Measurements from ENCODE around the gene TRERF1.
A peak's percentile ranks its signal among the peaks of the same experiment; 100 is the strongest.
"Not testable (repeated sequence)": the region's sequence is repeated elsewhere in the genome, so short reads cannot be mapped to it uniquely, and the experiment has no call there.

Gene TRERF1

DNA sequence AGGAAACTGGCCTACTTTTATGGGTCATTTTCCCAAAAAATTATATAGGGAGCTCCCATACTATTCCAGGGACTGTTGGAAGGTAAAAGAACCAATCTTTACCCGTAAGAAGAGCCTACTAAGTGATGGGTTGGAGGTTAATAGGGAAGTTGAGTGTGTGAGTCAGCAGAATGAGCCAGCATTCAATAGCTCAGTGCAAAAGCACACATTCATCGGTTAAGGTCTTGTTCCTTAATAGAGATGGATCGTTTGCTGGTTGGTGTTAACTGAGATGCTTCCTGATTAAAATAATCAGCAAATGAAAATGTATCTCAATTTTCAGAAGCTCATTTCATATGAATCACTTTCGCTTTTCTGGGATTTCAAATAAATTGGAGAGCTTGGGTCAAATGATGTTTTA is 118.8 kb downstream of the TRERF1 start:
- DNase-seq: peak; percentile 55

DNA sequence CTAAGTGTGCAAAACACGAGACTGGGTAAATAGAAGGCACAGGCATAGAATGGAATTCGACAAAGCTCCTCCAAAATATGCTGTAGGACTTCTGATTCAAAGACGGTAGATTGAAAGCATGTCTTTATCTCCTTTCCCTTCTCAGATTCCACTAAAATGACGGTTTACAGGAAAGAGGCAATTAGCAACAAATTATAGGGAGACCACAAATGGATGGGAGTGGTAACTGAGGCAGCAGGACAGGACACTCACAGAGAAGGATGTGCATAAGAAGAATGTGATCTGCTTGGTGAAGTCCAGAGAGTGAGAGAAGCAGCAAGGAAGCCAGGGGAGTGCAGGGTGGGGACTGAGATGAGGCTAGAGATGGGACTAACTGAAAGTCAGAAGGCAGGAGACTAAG is 120.7 kb downstream of the TRERF1 start:
- DNase-seq: no peak

DNA sequence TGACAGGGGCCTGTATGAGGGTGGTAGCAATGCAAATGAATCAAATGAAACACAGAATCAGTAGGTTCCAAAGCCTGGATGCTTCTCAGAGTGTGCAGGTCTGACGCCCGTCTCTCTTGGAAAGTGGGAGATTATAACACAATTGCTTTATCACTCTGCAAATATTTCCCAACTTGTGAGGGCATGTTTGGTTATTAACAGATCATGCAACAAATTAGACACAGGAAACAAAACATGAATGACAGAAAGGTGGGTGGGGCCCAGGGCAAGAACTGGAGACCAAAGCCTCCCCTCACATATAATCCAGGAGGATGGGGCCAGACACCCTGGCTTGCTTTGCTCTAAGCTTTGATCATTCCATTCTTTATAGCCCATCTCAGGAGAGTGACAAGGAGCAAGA is 125.5 kb downstream of the TRERF1 start:
- DNase-seq: no peak

DNA sequence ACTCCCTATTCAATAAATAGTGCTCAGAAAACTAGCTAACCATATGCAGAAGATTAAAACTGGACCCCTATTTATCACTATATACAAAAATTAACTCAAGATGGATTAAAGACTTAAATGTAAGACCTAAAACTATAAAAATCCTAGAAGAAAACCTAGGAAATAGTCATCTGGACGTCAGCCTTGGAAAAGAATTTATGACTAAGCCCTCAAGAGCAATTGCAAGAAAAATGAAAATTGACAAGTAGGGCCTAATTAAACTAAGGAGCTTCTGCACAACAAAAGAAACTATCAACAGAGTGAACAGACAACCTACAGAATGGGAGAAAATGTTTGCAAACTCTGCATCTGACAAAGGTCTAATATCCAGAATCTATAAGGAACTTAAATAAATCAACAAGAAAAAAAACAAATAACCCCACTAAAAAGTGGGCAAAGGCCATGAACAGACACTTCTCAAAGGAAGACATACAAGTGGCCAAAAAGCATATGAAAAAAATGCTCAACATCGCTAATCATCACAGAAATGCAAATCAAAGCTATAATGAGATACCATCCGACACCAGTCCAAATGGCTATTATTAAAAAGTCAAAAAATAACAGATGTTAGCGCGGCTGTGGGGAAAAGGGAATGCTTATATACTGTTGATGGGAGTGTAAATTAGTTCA is 126.9 kb downstream of the TRERF1 start:
- DNase-seq: not testable (repeated sequence)

DNA sequence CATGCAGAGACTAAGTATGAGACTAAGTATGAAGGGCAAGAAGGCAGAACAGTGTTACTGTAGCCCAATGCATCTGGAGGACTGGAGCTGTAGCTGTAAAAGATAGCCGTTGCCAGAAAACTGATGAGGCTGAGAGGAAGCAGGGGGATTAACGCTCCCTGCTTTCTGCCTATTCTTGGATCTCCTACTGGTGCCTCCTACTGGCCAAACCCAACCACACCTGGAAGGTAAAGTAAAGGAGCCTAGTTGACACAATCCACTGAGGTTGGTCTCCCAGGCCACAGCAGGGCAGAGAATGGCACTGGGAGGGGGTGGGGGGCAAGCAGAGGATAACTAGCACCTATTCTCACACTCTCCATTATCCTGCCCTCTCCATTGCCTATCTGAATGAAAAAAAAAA is 129.1 kb downstream of the TRERF1 start:
- no peak for DNase-seq

DNA sequence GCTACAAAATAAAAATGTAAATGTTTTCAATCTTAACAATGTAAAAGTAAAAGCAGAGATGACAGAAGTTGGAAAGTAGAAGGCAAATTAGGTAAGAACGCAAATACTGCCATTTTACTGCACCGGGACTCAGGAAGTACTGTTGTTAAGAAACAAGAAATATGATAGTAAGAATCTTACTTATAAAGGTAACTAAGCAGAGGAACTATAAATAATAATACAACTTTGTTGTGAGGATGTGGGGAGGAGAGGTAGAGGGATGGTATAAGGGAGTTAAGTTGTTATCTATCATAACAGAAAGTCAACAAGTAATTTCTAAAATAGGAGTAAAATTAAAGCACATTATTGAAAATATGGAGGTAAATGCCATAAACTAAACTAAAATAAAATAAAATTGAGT is 129.8 kb downstream of the TRERF1 start:
- no peak for DNase-seq

DNA sequence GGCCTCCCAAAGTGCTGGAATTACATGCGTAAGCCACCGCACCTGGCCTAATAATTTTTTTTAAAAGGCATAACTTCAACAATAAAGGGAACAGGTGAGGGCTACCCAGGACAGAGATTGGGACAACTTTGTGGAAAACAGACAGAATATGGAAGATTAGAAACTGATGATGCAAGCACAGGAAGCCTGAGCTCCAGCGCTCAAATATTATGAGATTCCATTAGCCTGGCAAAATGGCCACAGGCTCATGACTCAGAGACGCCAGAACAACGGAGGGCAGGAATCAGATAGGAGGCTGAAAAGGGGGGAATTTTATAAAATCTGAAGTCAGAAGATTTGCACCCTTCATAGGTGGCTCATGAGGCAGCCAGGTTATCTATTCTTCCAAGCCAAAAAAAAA is 131.0 kb downstream of the TRERF1 start:
- DNase-seq: no peak

DNA sequence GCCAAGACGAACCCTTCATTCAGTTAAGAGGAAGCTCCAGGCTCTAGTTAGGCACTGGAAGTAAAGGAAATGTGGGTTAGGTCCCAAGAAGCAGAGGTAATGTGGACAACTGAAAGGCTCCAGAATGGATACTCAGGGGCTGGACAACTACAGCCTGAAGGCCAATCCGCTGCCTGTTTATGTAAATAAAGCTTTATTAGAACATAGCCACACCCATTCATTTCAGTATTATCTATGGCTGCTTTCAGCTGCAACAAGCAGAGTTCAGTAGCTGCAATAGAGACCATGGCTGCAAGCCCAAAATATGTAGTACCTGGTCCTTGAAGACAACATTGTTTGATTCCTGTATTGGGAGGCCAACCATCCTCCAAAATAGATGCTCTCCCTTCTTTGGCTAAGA is 133.2 kb downstream of the TRERF1 start:
- DNase-seq: no peak

DNA sequence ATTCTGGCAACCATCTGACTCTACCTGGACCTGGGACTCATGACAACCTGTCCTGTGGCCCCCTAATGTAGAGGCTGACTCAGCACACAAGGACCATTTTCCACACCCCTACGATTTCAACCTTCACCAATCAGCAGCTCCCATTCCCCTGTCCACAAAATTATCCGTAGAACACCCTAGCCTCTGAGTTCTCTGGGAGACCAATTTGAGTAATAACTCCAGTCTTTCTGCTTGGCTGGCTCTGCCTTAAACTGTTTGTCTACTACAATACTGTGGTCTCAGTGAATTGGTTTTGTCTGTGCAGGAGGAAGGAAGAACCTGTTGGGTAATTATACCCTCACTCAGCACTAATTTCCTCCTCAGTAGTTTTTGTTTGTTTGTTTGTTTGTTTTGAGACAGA is 134.7 kb downstream of the TRERF1 start:
- DNase-seq: peak; percentile 31

DNA sequence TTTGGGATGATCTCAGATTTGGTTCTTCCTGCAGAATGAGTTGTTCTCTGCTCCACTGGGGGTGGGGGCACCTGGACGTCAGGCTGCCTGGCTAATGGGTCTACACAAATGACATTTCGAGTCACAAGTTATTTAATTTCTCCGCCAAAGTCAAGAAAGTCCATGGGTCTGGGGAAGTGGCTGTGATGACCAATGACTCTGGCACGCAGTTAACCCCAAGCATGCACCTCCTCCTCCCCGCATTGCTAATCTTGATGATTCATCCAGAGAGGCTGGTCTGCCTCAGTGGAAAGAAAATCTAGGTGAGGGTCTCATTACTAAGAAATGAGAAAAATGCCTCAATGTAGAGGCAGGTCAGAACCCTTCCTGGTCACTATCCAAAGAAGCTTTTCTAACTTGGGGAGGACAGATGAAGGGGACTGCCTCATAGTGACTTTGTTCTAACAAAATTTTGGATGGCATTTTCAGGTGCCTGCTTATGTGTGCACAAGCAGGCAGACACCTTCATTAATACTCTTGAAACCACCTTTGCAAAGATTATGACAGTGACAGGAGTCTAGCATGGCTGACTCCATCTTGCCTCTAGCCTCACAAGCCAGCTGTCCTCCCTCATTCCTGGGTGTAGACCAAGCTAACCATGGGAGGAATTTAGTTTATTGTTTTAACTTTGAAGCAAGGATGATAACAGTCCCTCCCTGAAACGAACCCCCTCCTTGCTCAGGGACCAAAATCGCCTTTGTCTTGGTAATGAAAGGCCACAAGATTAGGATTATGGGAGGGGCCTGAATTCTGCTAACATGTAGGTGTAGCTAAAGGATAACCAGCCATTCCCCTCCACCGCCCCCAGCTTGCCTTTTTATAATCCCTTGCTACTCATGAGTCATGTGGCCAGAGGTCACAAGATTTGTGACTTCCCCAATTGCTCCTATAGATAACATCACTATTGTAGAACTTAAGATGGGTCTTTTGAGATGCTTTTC is 135.4 kb downstream of the TRERF1 start:
- DNase-seq: peak; percentile 73

DNA sequence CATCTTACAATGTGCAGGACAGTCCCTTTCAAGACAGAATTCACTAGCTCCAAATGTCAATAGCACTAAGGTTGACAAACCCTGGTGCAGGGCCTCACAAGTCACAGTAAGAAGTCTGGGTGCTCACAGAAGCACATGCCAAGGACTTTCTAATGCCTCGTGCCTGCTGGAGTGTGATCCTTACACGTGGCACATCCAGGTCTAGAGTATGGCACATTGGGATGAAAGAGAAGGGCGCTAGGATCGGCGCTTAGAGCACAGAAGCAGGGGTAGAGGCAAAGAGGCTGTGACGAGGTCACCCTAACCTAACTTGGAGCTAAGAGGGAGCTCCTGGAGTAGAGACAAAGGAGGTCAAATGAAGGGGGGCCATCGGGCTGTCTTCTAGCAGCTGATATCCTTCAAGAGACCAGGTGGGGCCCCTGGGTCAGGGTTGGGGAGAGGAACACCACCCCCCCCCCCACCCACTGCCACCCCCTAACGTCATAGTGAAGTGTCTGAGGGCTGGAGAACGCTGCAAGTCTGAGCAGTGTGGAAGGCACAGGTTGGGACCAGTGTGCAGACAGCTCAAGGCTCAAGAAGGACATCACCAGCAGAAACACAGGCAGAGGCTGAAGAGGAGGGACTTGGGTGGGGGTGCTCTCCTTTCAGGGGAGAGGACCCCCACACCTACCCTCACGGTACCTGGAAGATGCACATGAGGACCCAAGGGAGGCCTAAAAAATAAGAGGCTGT is 136.3 kb downstream of the TRERF1 start:
- DNase-seq: no peak

DNA sequence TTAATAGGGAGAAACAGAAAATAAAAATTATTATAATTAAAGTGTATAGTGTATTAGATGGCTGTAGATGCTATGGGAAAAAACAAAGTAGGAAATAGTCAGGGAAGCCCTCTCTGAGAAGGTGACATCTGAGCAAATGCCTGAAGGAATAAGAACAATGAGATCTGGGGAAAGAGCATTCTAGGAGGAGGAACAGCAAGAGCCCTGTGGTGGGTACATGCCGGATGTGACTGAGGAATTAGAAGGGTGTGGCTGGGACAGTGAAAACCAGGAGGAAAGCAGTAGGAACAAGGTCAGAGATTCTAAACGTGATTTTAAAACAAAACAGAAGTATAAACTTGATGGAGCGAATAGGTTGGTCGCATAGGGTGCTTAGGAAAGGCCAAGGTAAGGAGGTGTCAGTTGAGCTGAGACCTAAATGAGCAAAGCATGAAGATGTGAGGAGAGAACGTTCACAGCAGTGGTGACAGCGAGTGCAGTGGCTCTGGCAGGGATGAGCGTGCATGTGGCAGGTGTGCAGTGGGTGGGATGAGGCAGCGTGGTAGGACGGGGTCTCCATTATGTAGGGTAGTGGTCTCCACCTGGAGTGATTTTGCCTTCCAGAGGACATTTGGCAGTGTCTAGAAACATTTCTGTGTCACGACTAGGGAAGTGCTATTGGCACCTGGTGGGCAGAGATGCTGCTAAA is 137.0 kb downstream of the TRERF1 start:
- DNase-seq: no peak

DNA sequence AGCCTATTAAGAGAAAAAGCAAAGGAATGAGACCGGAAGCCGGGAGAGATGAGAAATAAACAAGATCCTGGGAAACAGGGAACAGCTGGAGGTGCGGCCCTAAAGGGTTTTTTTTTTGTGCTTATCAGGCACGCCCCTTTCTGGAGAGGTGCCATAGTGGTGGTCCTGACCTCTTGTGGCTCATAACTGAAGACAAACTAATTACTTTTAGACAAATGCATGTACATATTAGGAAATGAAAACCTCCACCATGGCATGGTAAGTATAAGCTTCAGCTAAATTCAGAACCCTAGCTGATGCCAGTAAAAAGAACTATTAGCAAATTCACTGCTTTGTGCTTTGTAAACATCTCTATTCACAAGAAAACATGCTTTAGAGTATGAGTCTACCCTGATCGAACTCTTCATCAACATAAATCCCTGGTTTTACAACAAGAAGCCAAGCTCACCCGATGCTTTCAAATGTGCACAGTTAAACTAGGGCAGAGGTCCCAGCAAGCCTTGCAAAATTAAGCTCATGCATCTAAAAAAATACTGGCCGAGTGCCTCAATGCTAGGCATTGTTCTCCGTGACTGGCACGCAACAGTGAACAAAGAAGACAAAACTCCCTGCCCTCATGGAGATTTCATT is 137.7 kb downstream of the TRERF1 start:
- peak; percentile 52 for DNase-seq

DNA sequence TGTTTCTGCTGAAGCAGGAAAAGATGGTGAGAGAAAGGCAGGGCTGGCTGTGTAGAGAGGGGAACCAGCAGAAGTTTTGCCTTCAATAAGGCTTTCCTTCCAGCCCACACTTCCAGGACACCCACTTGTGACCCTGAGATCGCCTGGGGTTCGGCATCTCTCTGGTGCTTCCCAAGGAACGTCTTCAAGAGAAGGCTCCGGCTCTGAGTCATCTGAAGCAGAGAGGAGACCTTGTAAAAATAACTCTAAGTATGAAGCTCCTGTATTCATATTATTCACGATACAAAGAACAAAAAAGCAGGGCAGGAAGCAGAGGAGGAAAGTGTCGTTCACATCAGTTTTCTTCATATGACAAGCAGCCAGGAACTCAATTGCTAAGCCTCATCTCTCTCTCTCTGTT is 138.7 kb downstream of the TRERF1 start:
- DNase-seq: no peak

DNA sequence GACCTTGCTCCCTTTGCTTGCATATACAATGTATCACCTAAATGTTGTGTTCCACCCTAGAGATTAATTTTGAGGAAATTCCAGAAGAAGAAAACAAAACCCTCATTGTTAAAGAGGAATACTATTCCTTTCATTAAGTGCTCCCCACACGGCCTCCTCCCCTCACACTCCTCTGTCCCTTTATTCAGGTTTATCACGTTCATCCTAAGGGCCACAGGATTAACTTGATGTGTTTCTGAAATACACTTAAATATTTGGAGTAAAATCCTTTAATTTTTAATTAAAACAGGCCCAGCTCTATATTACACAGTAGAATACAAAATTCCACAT is 144.6 kb downstream of the TRERF1 start:
- DNase-seq: no peak

DNA sequence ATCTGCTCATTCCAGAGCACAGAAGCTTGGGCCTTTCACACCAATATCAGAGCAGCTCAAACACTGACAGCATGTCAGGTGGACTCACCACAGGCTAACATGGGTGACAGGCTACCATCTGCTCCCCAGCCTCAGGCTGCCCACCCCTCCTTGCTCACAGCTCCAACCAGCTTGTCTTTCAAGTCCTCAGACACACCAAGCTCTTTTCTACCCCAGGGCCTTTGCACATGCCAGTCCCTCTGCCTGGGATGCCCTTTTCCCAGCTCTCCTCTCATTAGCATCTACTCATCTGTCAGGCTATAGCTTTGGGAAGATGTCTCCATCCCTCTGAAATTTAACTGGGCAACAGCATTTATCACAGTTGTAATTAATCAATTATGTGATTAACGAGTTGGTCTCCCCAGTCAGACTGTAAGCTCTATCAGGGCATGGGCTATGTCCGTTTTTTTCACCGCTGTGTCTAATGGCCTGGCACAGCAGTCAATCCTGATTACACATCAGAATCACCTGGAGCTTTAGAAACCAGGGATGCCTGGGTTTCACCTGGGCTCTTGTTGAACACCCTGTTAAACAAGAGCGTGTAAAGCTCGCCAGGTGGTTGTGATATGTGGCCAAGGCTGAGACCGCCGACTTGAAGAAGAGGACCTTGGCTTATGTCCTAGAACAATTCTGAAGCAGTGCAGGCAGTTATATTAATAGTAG is 145.1 kb downstream of the TRERF1 start:
- no peak for DNase-seq

DNA sequence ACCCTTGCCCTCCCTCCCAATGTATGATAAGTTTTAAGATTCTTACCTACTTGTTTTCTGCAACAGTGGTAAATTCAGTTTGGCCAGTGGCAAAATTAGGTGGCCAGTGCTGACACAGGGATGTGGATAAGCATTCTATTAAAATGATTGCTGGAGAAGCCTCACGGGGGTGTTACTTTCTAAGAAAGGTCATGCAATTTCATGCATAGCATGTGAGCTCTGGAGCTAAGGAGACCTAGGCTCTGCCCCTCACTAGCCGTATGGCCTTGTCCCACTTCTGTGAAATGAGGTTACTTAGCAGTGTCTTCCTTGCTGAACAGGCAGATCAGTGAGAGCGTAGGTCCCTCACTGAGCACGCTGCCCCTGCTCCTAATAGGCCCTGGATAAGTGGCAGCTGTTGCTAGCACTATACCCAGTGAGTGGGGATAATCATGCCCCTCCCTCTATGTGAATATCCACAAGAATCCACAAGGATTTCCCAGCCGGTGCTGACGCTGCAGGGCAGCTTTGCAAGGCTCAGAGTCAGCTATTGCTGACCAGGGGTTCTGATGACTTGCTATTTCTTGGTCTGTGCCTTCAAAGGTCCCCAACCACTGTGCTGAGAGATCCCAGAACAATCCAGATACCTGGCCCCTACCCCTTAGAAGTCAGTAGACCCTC is 147.5 kb downstream of the TRERF1 start:
- no peak for DNase-seq

DNA sequence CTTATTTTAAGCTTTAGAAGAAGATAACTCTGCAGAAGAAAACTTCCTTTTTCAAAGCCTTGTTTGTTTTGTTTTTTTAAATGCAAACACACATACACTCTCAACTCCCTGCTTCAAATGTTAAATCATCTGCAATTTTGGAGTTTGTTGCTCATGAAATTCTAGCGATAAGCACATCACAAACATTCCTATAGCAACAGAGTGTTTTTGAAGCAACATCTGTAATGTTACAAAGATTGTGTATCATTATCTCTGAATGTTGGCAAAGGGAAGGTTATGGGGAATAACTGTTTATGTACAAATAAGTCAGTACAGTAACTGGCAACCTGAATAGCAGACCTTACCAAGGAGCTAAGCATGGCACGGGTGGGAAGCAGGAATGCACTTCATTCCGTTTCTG is 149.3 kb downstream of the TRERF1 start:
- no peak for DNase-seq

DNA sequence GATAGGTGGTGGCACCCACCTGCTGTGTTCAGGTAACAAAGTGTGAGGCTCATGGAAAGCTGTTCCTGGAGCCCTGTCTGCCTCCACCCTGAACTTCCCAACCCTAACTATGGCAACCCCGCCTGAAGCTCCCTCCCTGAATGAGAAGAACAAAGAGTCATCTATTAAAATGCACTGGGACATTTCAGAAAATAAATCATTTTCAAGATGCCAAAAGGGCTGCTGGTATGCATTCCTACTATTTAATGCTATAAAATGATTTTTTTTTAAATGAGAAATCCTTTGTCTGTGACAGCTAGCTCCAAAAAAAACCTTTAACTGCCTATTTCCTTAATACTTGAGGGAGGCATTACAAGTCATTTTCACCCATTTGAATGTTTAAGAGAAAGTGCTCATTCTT is 149.7 kb downstream of the TRERF1 start:
- DNase-seq: no peak

DNA sequence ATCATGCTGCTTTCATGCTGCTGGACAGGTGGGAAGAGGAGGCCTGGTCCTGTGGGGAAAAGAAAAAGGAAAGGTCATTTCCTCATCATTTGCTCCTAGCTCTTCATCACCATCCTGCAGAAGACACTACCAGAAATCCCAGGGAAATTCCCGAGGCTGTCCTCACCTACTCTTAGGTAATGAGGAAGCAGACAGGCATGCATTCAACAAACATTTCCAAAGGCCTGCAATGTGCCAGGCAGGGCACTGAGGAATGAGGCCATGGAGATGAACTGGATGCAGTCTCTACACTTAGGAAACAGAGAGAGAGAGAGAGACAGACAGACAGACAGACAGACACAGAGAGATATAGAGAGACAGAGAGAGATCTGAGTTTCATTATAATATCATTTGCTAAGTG is 151.0 kb downstream of the TRERF1 start:
- DNase-seq: no peak

DNA sequence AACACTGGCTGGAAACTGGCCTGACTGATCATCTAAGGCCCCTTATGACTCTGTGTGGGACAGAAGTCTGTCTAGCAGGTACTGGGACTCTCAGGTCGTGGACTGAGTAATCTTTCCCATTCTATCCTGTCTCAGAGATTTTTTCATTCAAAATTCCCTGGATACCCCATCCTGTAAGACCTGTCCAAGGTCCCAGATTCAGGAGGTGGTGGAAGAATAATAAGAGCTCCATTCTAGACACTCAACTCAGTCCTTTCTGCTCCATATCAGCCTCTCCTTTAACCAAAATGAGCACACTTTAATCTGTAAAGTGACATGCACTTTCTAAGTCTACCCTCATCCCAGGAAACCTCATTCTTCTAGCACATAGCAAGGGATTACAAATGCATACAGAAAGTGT is 151.5 kb downstream of the TRERF1 start:
- no peak for DNase-seq

DNA sequence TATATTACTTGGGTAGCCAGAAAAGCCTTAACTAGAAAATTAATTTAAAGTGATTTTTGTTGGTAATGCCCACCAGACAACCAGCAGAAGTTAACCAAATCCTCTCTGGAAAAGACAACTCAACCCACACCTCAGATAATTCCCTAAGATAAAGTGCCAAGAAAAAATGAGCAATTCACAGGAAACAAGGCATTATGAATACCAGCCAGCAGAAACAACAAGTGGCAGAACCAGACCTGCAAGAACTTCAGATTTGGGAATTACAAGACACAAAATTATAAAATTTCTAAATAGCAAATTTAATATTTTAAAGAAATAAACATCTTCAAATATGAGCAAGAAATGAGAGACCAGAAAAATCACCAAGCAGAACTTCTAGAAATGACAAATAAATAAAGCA is 154.1 kb downstream of the TRERF1 start:
- DNase-seq: no peak
